ENCODE data around the gene ARHGAP15.

Gene ARHGAP15

GRCh38 chr2:143140864-143141661, 11.8 kb downstream of the ARHGAP15 start:
- in situ Hi-C loops (cut with MboI; ENCODE audit: low pct_unique_long_range_greater_than_20kb, low sequenced_read_pairs), result no loop called here
- DNase-seq, result peak; percentile 72

DNA sequence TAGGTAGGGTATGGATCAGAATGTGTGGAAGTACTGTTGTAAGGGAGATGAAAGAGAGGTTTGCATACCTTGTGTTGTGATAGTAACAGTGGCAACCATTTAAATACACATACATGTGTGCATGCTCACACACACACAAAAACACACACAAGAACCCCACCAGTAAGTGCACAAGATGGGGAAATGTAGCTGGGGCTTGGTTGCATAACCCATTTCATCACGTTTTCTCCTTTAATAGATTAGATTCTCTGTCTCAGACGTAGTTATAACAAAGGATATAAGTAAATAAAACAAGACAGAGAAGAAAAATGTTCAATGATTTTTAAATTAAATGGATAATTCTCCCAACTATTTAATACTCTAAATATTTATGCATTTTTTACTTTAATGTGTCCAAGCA, 13.4 kb downstream of the ARHGAP15 start:
- DNase-seq, result no peak
- in situ Hi-C loops (cut with MboI; ENCODE audit: low pct_unique_long_range_greater_than_20kb, low sequenced_read_pairs), result no loop called here

- in situ Hi-C loops (cut with MboI; ENCODE audit: low pct_unique_long_range_greater_than_20kb, low sequenced_read_pairs), result no loop called here
- DNase-seq, result no peak
These were observed 15.7 kb downstream of the ARHGAP15 start for GRCh38 chr2:143144813-143145455.

- no peak for DNase-seq
- in situ Hi-C loops (cut with MboI; ENCODE audit: low pct_unique_long_range_greater_than_20kb, low sequenced_read_pairs), result no loop called here
These were observed 17.1 kb downstream of the ARHGAP15 start for GRCh38 chr2:143146366-143146765.

- in situ Hi-C loops (cut with MboI; ENCODE audit: low pct_unique_long_range_greater_than_20kb, low sequenced_read_pairs), result no loop called here
- DNase-seq, result no peak
These were observed 17.8 kb downstream of the ARHGAP15 start for GRCh38 chr2:143146815-143147530.

GRCh38 chr2:143148011-143148410, 18.8 kb downstream of the ARHGAP15 start:
- in situ Hi-C loops (cut with MboI; ENCODE audit: low pct_unique_long_range_greater_than_20kb, low sequenced_read_pairs), result no loop called here
- no peak for DNase-seq

DNA sequence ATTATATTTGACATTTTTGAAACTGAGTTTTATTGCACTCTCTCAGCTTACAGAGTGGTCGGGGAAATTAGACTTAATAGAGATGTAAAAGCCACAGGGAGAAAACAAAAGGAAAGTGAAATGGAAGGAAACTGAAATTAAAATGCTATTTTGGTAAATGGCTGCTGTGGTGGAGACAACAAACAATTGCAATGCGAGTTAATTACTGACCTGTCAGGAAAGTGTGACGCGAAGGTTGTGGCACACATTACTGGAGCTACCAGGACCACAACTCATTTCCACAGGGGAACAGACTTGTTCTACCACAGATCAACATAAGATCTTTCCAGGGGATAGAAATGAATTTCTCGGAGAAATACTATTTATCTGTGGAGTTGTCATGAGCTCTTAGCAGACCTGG, 19.5 kb downstream of the ARHGAP15 start:
- in situ Hi-C loops (cut with MboI; ENCODE audit: low pct_unique_long_range_greater_than_20kb, low sequenced_read_pairs), result no loop called here
- no peak for DNase-seq

DNA sequence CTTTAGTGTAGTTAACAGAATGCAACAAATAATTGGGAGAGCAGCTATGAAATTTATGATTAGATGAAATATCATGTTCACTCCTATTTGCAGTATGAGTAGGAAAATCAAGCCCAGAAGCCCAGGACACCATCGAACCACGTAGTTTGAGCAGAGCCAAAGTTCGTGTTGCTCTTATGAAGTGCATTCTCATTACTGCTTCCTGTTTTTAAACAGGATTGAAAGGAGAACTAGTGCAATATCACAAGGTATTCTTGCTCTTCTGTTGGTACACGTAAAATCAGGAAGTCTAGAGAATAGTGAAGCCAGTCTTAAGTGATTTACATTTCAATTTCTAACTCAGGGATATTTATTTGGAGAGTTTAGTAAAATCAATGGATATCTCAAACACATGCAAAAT, 21.1 kb downstream of the ARHGAP15 start:
- in situ Hi-C loops (cut with MboI; ENCODE audit: low pct_unique_long_range_greater_than_20kb, low sequenced_read_pairs), result no loop called here
- peak; percentile 75 for DNase-seq

- in situ Hi-C loops (cut with MboI; ENCODE audit: low pct_unique_long_range_greater_than_20kb, low sequenced_read_pairs), result no loop called here
- no peak for DNase-seq
These were observed 22.0 kb downstream of the ARHGAP15 start for GRCh38 chr2:143151111-143151752.

- in situ Hi-C loops (cut with MboI; ENCODE audit: low pct_unique_long_range_greater_than_20kb, low sequenced_read_pairs), result no loop called here
These were observed 23.0 kb downstream of the ARHGAP15 start for GRCh38 chr2:143152219-143152618.

DNA sequence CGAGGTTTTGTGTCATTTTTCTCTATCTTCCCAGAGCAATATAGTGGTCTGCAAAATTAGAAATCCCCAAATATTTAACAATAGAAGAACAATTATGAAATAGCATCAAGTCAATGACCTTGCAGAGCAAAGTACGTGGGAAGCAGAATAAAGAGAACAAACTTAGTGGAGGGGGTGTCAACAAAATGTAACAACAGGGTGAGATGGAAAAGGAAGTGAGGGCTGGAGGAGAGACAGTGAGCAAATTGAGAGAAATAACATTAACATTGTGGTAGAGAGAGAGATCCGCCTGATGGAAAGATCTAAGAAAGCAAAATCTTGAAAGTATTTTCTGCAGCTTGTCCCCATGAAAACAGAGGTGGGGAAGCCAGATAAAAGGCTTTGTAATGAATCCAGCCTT, 23.4 kb downstream of the ARHGAP15 start:
- peak; percentile 58 for DNase-seq
- in situ Hi-C loops (cut with MboI; ENCODE audit: low pct_unique_long_range_greater_than_20kb, low sequenced_read_pairs), result no loop called here

More at GRCh38 chr2:143152219-143152618, 23.0 kb downstream of the ARHGAP15 start:
- DNase-seq, result no peak

GRCh38 chr2:143155661-143156060, 26.4 kb downstream of the ARHGAP15 start:
- no peak for DNase-seq
- in situ Hi-C loops (cut with MboI; ENCODE audit: low pct_unique_long_range_greater_than_20kb, low sequenced_read_pairs), result no loop called here

DNA sequence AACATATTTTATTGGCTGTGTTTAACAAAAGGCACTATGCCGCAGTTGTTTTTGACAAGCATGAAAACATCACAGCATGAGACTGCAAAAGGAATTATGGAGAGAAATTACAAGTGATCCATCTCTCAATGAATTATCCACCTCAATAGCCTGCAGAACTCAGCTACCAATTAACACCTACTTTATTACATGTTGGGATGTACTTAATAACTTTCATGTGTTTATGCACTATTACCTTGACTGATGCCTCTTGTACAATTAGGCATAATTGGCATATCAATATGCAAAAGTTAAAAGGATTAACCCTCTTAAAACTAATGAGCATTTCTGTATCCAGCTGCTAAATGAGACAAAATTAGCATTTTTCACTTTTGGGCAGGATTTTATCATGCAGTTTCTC, 27.8 kb downstream of the ARHGAP15 start:
- in situ Hi-C loops (cut with MboI; ENCODE audit: low pct_unique_long_range_greater_than_20kb, low sequenced_read_pairs), result no loop called here
- DNase-seq, result no peak

DNA sequence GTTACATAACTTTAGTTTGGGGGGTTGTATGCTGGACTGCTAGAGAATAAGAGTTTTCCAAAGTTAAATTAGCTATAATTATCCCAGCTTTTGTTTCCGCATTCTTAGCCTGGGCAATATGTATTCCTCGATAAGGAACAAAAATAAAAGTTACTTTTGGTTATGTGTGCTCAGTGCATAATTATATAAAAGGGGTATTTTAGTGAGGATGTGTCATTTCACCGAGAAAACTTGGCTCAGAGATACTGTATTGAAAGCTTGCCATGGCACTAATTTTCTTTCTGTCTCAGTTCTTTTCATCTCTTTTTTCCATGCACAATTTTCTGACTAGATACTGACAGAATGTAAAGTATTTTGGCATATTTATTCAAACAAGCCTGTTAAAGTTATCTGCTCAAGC, 28.2 kb downstream of the ARHGAP15 start:
- no peak for DNase-seq
- in situ Hi-C loops (cut with MboI; ENCODE audit: low pct_unique_long_range_greater_than_20kb, low sequenced_read_pairs), result no loop called here

DNA sequence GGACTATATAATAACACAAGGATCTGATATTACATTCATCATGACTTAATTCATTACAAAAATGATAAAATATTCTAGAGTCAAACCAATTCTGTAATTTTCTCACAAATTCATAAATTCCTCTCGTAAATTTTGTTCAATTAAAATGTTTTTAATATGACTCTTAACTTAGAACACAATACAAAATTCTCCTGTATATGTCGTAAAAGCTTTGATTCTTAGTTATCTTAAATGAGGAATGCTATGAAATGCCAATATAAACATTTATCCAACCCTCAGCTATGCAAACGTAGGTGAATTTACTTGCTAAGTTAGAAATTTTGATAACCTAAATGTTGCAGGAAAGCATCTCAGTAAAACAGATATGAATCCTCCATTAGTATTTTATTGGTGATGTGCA, 28.9 kb downstream of the ARHGAP15 start:
- in situ Hi-C loops (cut with MboI; ENCODE audit: low pct_unique_long_range_greater_than_20kb, low sequenced_read_pairs), result no loop called here
- DNase-seq, result no peak

DNA sequence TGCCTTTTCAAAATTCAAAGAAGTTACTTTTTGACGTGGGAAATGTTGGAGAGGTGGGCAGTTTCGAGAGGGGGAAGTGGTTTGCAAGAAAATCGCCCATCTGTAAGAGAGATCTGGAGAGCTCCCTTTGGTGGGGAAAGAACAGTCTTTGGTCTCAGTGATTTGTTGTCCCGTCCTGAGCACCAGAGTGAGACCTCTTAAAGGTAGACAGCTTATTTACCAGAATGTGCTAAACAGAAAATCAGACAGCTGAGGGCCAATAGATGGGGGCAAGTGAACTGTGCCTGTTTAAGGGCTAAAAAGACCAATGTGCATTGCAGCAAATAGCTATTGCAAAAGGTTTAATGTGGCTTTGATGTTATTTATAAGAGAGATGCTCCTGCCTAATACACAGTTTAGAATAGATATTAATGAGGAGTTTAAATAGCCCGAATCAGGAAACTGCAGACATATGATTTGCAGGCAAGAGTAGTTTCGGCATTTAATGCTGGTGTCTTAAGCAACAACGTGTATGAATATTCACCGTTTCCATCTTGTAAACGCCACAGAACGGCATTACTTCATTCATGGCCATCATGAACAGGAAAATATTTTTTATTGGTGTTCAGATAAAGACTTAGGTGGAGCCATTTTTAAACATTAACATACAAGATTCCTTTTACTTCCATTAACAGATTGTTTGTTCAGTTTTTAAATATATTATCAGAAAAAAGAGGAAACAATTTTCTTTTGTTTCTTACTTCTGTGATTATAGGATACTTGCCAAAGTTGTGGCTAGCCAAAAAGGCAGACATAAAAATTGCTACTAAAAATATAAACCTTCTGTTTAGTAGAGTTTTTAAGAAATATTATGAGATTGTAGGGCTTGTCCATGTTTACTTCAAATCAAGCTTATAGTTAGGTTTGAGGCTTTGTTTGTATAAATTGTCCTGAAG, 29.6 kb downstream of the ARHGAP15 start:
- DNase-seq, result no peak
- in situ Hi-C loops (cut with MboI; ENCODE audit: low pct_unique_long_range_greater_than_20kb, low sequenced_read_pairs), result no loop called here

DNA sequence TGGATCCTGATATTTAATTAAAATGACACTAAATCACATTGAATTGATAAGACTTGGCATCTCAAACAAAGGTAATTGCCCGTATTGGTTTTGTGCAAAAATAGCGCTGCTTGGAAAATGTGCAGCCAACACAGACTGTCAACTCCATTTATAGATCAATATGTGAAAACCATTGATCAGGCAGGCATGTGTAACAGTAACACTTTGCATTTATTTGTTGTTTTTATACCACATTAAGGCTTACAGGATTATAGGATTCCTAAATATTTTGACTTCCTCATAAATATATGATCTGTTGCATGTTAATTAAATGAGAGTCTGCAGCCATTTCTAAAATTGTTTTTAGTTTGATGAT, 30.2 kb downstream of the ARHGAP15 start:
- no peak for DNase-seq
- in situ Hi-C loops (cut with MboI; ENCODE audit: low pct_unique_long_range_greater_than_20kb, low sequenced_read_pairs), result no loop called here

GRCh38 chr2:143160732-143161707, 31.8 kb downstream of the ARHGAP15 start:
- in situ Hi-C loops (cut with MboI; ENCODE audit: low pct_unique_long_range_greater_than_20kb, low sequenced_read_pairs), result no loop called here
- no peak for DNase-seq

Measured in KBM-7 (cell line).